GM19193 (cell line): ENCODE results near the gene EVC2.

Experiments used
- POLR2A ChIP-seq: IDR thresholded peaks from 4 replicates; pipeline ENCODE4 v1.6.1; 2011; ENCODE audit not compliant: insufficient read depth, insufficient read length; ENCODE audit errors: extremely low read depth

EVC2 gene

GRCh38 chr4:5609306-5610007, 98.9 kb downstream of the EVC2 start:
- no peak for TF ChIP-seq POLR2A

GRCh38 chr4:5592272-5592671, 116.1 kb downstream of the EVC2 start:
- no peak for TF ChIP-seq POLR2A

GRCh38 chr4:5589495-5589894, 118.9 kb downstream of the EVC2 start:
- TF ChIP-seq POLR2A, result no peak

- no peak for TF ChIP-seq POLR2A
Measured at GRCh38 chr4:5588046-5588445, 120.3 kb downstream of the EVC2 start.

- no peak for TF ChIP-seq POLR2A
Measured at GRCh38 chr4:5575941-5576340, 132.4 kb downstream of the EVC2 start.

GRCh38 chr4:5574386-5574785, 134.0 kb downstream of the EVC2 start:
- no peak for TF ChIP-seq POLR2A

GRCh38 chr4:5573965-5574364, 134.4 kb downstream of the EVC2 start:
- no peak for TF ChIP-seq POLR2A

GRCh38 chr4:5572751-5573150, 135.6 kb downstream of the EVC2 start:
- no peak for TF ChIP-seq POLR2A

- TF ChIP-seq POLR2A, result no peak
Measured at GRCh38 chr4:5572114-5572513, 136.2 kb downstream of the EVC2 start.

GRCh38 chr4:5571646-5572045, 136.7 kb downstream of the EVC2 start:
- no peak for TF ChIP-seq POLR2A

GRCh38 chr4:5569451-5569850, 138.9 kb downstream of the EVC2 start:
- no peak for TF ChIP-seq POLR2A

GRCh38 chr4:5568931-5569330, 139.4 kb downstream of the EVC2 start:
- no peak for TF ChIP-seq POLR2A

- TF ChIP-seq POLR2A, result no peak
Measured at GRCh38 chr4:5568336-5568735, 140.0 kb downstream of the EVC2 start.

- TF ChIP-seq POLR2A, result no peak
Measured at GRCh38 chr4:5566991-5567390, 141.4 kb downstream of the EVC2 start.

GRCh38 chr4:5566526-5566925, 141.8 kb downstream of the EVC2 start:
- no peak for TF ChIP-seq POLR2A

- TF ChIP-seq POLR2A, result no peak
Measured at GRCh38 chr4:5563856-5564255, 144.5 kb downstream of the EVC2 start.

- TF ChIP-seq POLR2A, result no peak
Measured at GRCh38 chr4:5562476-5562875, 145.9 kb downstream of the EVC2 start.
